GM21526 (cell line): Measurements from ENCODE around the gene TAF5L.

Experiments used
- ATAC-seq: cut with Tn5 transposase; IDR thresholded peaks from one replicate; pipeline ENCODE4 v1.9.1; 2021; ENCODE audit warnings: moderate library complexity; ENCODE audit not compliant: unreplicated experiment, low FRiP score

TAF5L gene

DNA sequence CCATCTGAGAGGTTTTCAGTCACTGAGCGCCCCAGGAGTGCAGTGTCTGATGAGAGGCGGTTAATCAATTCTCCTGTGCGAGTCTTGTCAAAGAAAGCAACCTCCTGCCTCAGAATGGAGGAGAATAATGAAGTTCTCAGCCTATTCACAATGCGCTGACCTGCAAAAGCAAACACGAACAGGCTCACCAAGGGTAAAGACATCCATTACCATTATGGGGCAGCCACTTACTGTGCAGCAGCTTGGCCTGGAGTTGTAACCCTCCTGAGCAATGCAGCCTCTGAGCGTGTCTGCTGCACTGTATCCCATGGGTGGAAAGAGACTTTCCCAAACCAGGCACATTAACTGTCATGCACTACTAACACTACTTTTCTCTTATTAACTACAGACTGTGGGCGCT lies 78.4 kb downstream of the TAF5L start:
- no peak for ATAC-seq

DNA sequence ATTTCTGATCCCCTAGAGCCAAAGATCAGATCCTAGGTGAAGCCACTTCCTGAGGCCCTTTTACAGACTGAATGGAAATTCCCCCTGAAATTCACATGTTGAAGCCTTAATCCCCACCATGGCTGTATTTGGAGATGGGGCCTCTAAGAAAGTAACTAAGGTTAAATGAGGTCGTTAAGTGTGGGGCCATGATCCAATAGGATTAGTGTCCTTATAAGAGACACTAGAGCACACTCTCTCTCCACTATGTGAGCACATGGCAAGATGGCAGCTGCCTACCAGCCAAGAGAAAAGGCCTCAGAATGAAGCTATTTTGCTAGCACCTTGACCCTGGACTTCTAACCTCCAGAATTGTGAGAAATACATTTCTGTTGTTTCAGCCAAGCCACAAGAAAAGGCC lies 81.3 kb downstream of the TAF5L start:
- ATAC-seq, result no peak
